H1 (cell line): ENCODE data around the gene ROPN1. TPM values are rescaled to one million over a fixed set of nuclear protein-coding genes. Genes with fewer than 3 reads are reported as not detected.

Experiments used
- CTCF ChIA-PET: fragments of 300-600 bp; sonication (Branson Sonifier 250); formaldehyde crosslinking; loops from one replicate; lab custom pipeline; 2021; ENCODE audit not compliant: partially characterized antibody; lab: Charles Lee
- POLR2A ChIA-PET: fragments of 300-600 bp; sonication (Branson Sonifier 250); formaldehyde crosslinking; loops from one replicate; lab custom pipeline; 2021; ENCODE audit warnings: inconsistent platforms; ENCODE audit not compliant: partially characterized antibody; lab: Charles Lee
- DNase-seq, 2 experiments: peaks; one replicate each; pipeline versions ENCODE4 v3.0.0 to v3.0.0-alpha.2; 2010 to 2022; ENCODE audit warnings: low spot score in 2 of 2, low read depth in 1 of 2, mixed read lengths in 1 of 2
- FAIRE-seq: peaks from 2 replicates; lab custom pipeline; 2011; peaks lifted over from hg19 to GRCh38; lab: Jason Lieb, UNC
- H2AFZ ChIP-seq: 2 replicates; pipeline ENCODE4 v1.8.1; 2012; ENCODE audit warnings: low read length, inconsistent platforms
- H2AK5ac ChIP-seq: 2 replicates; pipeline ENCODE4 v1.6.1; 2013; ENCODE audit warnings: low read depth, low read length
- H2BK120ac ChIP-seq: replicated peaks from 2 replicates; pipeline ENCODE3; 2013; ENCODE audit warnings: low read depth, low read length, inconsistent platforms
- H2BK12ac ChIP-seq: 2 replicates; pipeline ENCODE4 v1.6.1; 2013; ENCODE audit warnings: low read depth, low read length
- H2BK15ac ChIP-seq: 2 replicates; pipeline ENCODE4 v1.6.1; 2013; ENCODE audit warnings: low read length
- H2BK20ac ChIP-seq: 2 replicates; pipeline ENCODE4 v1.6.1; 2013; ENCODE audit warnings: low read length
- H2BK5ac ChIP-seq: 2 replicates; pipeline ENCODE4 v1.6.1; 2013; ENCODE audit warnings: low read depth, low read length
- H3K14ac ChIP-seq: 2 replicates; pipeline ENCODE4 v1.6.1; 2013; ENCODE audit warnings: inconsistent platforms; ENCODE audit not compliant: insufficient read length
- H3K18ac ChIP-seq: 2 replicates; pipeline ENCODE4 v1.6.1; 2013; ENCODE audit warnings: low read length; ENCODE audit errors: extremely low read depth
- H3K23ac ChIP-seq: 2 replicates; pipeline ENCODE4 v1.6.1; 2013; ENCODE audit warnings: inconsistent platforms; ENCODE audit not compliant: insufficient read length
- H3K23me2 ChIP-seq: 2 replicates; pipeline ENCODE4 v1.6.1; 2013; ENCODE audit warnings: low read depth, low read length
- H3K27ac ChIP-seq: 2 replicates; pipeline ENCODE4 v1.6.1; 2011; ENCODE audit warnings: low read depth, low read length, inconsistent platforms
- H3K27me3 ChIP-seq, 4 experiments: replicated peaks in 1 of 4; 1 replicate in 1 of 4; 2 replicates in 3 of 4; pipeline versions ENCODE4 v1.6.1 to v1.8.1; 2011 to 2013; ENCODE audit warnings: low read length in 3 of 4, mild to moderate bottlenecking in 3 of 4, inconsistent platforms in 2 of 4, mixed read lengths in 2 of 4, moderate library complexity in 1 of 4; ENCODE audit not compliant: control insufficient read depth in 3 of 4, insufficient read depth in 3 of 4; ENCODE audit errors: extremely low read depth in 1 of 4
- H3K36me3 ChIP-seq, 4 experiments: 2 replicates each; pipeline versions ENCODE4 v1.6.1 to v1.8.1; 2011 to 2013; ENCODE audit warnings: mild to moderate bottlenecking in 4 of 4, low read length in 3 of 4, moderate library complexity in 2 of 4, control low read depth in 1 of 4, inconsistent platforms in 1 of 4; ENCODE audit not compliant: insufficient read depth in 4 of 4, control insufficient read depth in 2 of 4
- H3K4ac ChIP-seq: replicated peaks from 2 replicates; pipeline ENCODE3; 2013; ENCODE audit warnings: low read length, low read depth, mixed read lengths, inconsistent platforms; ENCODE audit not compliant: insufficient read length
- H3K4me1 ChIP-seq, 4 experiments: replicated peaks in 1 of 4; 1 replicate in 1 of 4; 2 replicates in 3 of 4; pipeline versions ENCODE4 v1.6.1 to v1.8.1; 2011 to 2013; ENCODE audit warnings: low read length in 3 of 4, inconsistent platforms in 2 of 4, mixed read lengths in 1 of 4; ENCODE audit not compliant: insufficient read depth in 4 of 4, control insufficient read depth in 3 of 4
- H3K4me2 ChIP-seq, 2 experiments: 2 replicates each; pipeline versions ENCODE4 v1.6.1 to v1.8.1; 2011 to 2013; ENCODE audit warnings: low read depth in 2 of 2, low read length in 2 of 2, control low read depth in 1 of 2, inconsistent platforms in 1 of 2, mild to moderate bottlenecking in 1 of 2; ENCODE audit not compliant: insufficient read depth in 1 of 2
- H3K4me3 ChIP-seq, 4 experiments: fragments of 200-600, 300-600 bp in 1 of 4; sonication (generic), shearing (Covaris generic), sonication (Bioruptor Twin) in 1 of 4; 2 replicates each; pipeline versions ENCODE4 v1.5.1 to v1.8.1; 2011 to 2016; ENCODE audit warnings: low read length in 4 of 4, low read depth in 3 of 4, control low read depth in 2 of 4, inconsistent platforms in 2 of 4, mild to moderate bottlenecking in 2 of 4, mixed read lengths in 1 of 4, moderate library complexity in 1 of 4; ENCODE audit not compliant: insufficient read depth in 2 of 4; ENCODE audit errors: extremely low read depth in 1 of 4
- H3K56ac ChIP-seq: replicated peaks from 2 replicates; pipeline ENCODE3; 2013; ENCODE audit warnings: low read depth, mild to moderate bottlenecking, mixed read lengths, low read length, inconsistent platforms; ENCODE audit not compliant: insufficient read length
- H3K79me1 ChIP-seq: 2 replicates; pipeline ENCODE4 v1.6.1; 2013; ENCODE audit warnings: low read depth, low read length, control low read depth
- H3K79me2 ChIP-seq, 2 experiments: 2 replicates each; pipeline versions ENCODE4 v1.6.1 to v1.8.1; 2012 to 2013; ENCODE audit warnings: low read length in 2 of 2, mild to moderate bottlenecking in 2 of 2, inconsistent platforms in 1 of 2; ENCODE audit not compliant: insufficient read depth in 2 of 2, control insufficient read depth in 1 of 2
- H3K9ac ChIP-seq, 4 experiments: replicated peaks in 1 of 4; 1 replicate in 1 of 4; 2 replicates in 3 of 4; pipeline versions ENCODE4 v1.6.1 to v1.8.1; 2011 to 2013; ENCODE audit warnings: low read depth in 3 of 4, low read length in 3 of 4, control low read depth in 2 of 4, mild to moderate bottlenecking in 2 of 4, moderate library complexity in 2 of 4, inconsistent platforms in 1 of 4; ENCODE audit errors: extremely low read depth in 1 of 4
- H3K9me3 ChIP-seq, 2 experiments: 2 replicates each; pipeline versions ENCODE4 v1.6.1 to v1.8.1; 2012 to 2013; ENCODE audit warnings: mild to moderate bottlenecking in 2 of 2, moderate library complexity in 2 of 2, control low read depth in 1 of 2, inconsistent platforms in 1 of 2, low read depth in 1 of 2, low read length in 1 of 2, mixed read lengths in 1 of 2; ENCODE audit not compliant: insufficient read depth in 2 of 2
- H4K20me1 ChIP-seq, 2 experiments: replicated peaks in 1 of 2; 2 replicates each; pipeline versions ENCODE3 to v1.8.1; 2011 to 2013; ENCODE audit warnings: inconsistent platforms in 2 of 2, low read length in 2 of 2, mild to moderate bottlenecking in 1 of 2; ENCODE audit not compliant: insufficient read depth in 2 of 2, control insufficient read depth in 1 of 2
- H4K5ac ChIP-seq: 2 replicates; pipeline ENCODE4 v1.6.1; 2013; ENCODE audit warnings: low read length, low read depth, mixed read lengths, inconsistent platforms; ENCODE audit not compliant: insufficient read length
- H4K8ac ChIP-seq: 2 replicates; pipeline ENCODE4 v1.8.0; 2013; ENCODE audit warnings: mild to moderate bottlenecking, moderate library complexity, low read length, inconsistent platforms; ENCODE audit not compliant: insufficient read depth; ENCODE audit errors: extremely low read depth
- H4K91ac ChIP-seq: replicated peaks from 2 replicates; pipeline ENCODE3; 2013; ENCODE audit warnings: low read length, mixed read lengths, inconsistent platforms; ENCODE audit not compliant: insufficient read length
- EP300 ChIP-seq, 2 experiments: IDR thresholded peaks; 1 replicate in 1 of 2; 2 replicates in 1 of 2; pipeline ENCODE4 v1.6.1; 2011 to 2012; ENCODE audit warnings: low read depth in 2 of 2, low read length in 2 of 2, mild to moderate bottlenecking in 2 of 2, borderline replicate concordance in 1 of 2, inconsistent platforms in 1 of 2, moderate library complexity in 1 of 2
- MAFK ChIP-seq: IDR thresholded peaks from 2 replicates; pipeline ENCODE4 v1.6.1; 2012; ENCODE audit warnings: low read depth, mild to moderate bottlenecking, improper control_type of control experiment, low read length
- NANOG ChIP-seq: IDR thresholded peaks from 2 replicates; pipeline ENCODE4 v1.6.1; 2011; ENCODE audit warnings: low read length, low read depth, mild to moderate bottlenecking, inconsistent platforms; ENCODE audit not compliant: insufficient read depth, poor library complexity, severe bottlenecking
- PHF8 ChIP-seq: fragments of 200-600 bp; sonication (generic); conservative IDR thresholded peaks from 2 replicates; pipeline ENCODE4 v1.7.1; 2012; ENCODE audit warnings: low read depth, mild to moderate bottlenecking, inconsistent platforms, low read length, moderate library complexity
- POLR2A ChIP-seq, 2 experiments: IDR thresholded peaks; 1 replicate in 1 of 2; 2 replicates in 1 of 2; pipeline ENCODE4 v1.6.1; 2011; ENCODE audit warnings: low read depth in 2 of 2, low read length in 2 of 2, mild to moderate bottlenecking in 2 of 2; ENCODE audit errors: control extremely low read depth in 1 of 2
- POU5F1 ChIP-seq: IDR thresholded peaks from 2 replicates; pipeline ENCODE4 v1.6.1; 2011; ENCODE audit warnings: low read depth, mild to moderate bottlenecking, low read length, moderate library complexity
- RAD21 ChIP-seq, 2 experiments: IDR thresholded peaks in 1 of 2; conservative IDR thresholded peaks in 1 of 2; 2 replicates each; pipeline ENCODE4 v1.6.1; 2011; ENCODE audit warnings: low read depth in 2 of 2, low read length in 2 of 2, improper control_type of control experiment in 1 of 2, inconsistent platforms in 1 of 2, mild to moderate bottlenecking in 1 of 2, moderate library complexity in 1 of 2
- SIRT6 ChIP-seq: IDR thresholded peaks from one replicate; pipeline ENCODE4 v1.7.1; 2012; ENCODE audit warnings: low read length, inconsistent platforms
- TAF7 ChIP-seq: optimal IDR thresholded peaks from 2 replicates; pipeline ENCODE3; 2011; ENCODE audit warnings: low read depth, mild to moderate bottlenecking, inconsistent platforms, low read length, moderate library complexity, borderline replicate concordance
- WGBS, 2 experiments: shearing (Covaris generic) in 1 of 2; methylation state at CpG; one replicate each; pipeline versions ENCODE4 v1.1.6 to v1.1.7; 2013 to 2015; ENCODE audit warnings: low lambda C conversion rate in 2 of 2, mixed read lengths in 2 of 2, inconsistent platforms in 1 of 2, low coverage in 1 of 2, missing lambda C conversion rate in 1 of 2; ENCODE audit not compliant: insufficient replicate concordance in 2 of 2, insufficient coverage in 1 of 2, insufficient read length in 1 of 2; ENCODE audit errors: extremely low coverage in 1 of 2, missing lambda C conversion rate in 1 of 2; 5-methylcytosine and 5-hydroxymethylcytosine counted together
- polyA plus RNA-seq, 7 experiments: library from polyadenylated mRNA; depleted of rRNA in 3 of 7; stranded (reverse) in 5 of 7; unstranded in 2 of 7; fragments of >200 nt in 5 of 7; fragments of 200-250 nt in 2 of 7; gene quantifications; 1 replicate in 5 of 7; 2 replicates in 1 of 7; 4 replicates in 1 of 7; pipeline versions ENCODE4 v1.2.1 to v1.2.3, GENCODE V29; 2011 to 2013; ENCODE audit warnings: missing spikeins in 2 of 7, mixed read lengths in 2 of 7
- total RNA-seq: library from RNA; stranded (reverse); fragmentation: NEBNext Ultra II Directional; extraction: Animal tissue kit (Norgen Biotek cat#: 25700); gene quantifications from 2 replicates; pipeline ENCODE4 v1.2.1, GENCODE V29; 2021
- TF ChIP-seq, protein P1 (sequence below), 3 experiments: IDR thresholded peaks; 1 replicate in 2 of 3; 2 replicates in 1 of 3; pipeline versions ENCODE4 v1.5.1 to v1.6.1; 2011; ENCODE audit warnings: low read length in 3 of 3, mild to moderate bottlenecking in 3 of 3, inconsistent platforms in 2 of 3, low read depth in 1 of 3, moderate library complexity in 1 of 3; ENCODE audit not compliant: insufficient read depth in 1 of 3; ENCODE audit errors: control extremely low read depth in 1 of 3

ROPN1 gene
- total and polyA plus RNA-seq, 2 of the 8 experiments (the other 6 are each of a cell fraction or from before 2014, with no cell fraction given), result 0.03 TPM; not detected in 1

- H3K4me2 ChIP-seq, result no peak overlapping the region
- H3K4ac ChIP-seq, result no peak overlapping the region
- no peak overlapping the region for H2AK5ac ChIP-seq
- ChIA-PET CTCF (no interaction called here), POLR2A (no interaction called here)
- H2BK15ac ChIP-seq, result no peak overlapping the region
- H3K79me1 ChIP-seq, result no peaks in the 10 kb centered on the region
- 74% methylated on average over 1 of the region's 1 CpG; no CpG with 5 or more reads in 1 of the 2 experiments for WGBS, 2 experiments
- no peak overlapping the region for H3K4me3 ChIP-seq
- H4K91ac ChIP-seq, result no peak overlapping the region
- no peak overlapping the region for H3K27ac ChIP-seq
- H3K18ac ChIP-seq, result no peak overlapping the region
- no peak overlapping the region for H4K8ac ChIP-seq
- no peak overlapping the region for H2BK120ac ChIP-seq
- DNase-seq (no peak), FAIRE-seq (no peak)
- no peak overlapping the region for H2BK12ac ChIP-seq
- H3K9ac ChIP-seq, result no peak overlapping the region
- H4K5ac ChIP-seq, result no peak overlapping the region
- no peaks in the 10 kb centered on the region for H3K9me3 ChIP-seq
- H2BK5ac ChIP-seq, result no peak overlapping the region
- no peak overlapping the region for H3K14ac ChIP-seq
- H4K20me1 ChIP-seq, result no peaks in the 10 kb centered on the region
- H3K36me3 ChIP-seq, result no peaks in the 10 kb centered on the region
- no peak overlapping the region for H2BK20ac ChIP-seq
- H3K27me3 ChIP-seq, result peaks cover 4 to 27% (median 18%) of the 10 kb centered on the region in 4 experiments
- no peak overlapping the region for H3K23ac ChIP-seq
- H3K4me1 ChIP-seq, result no peaks in the 10 kb centered on the region
- no peaks in the 10 kb centered on the region; the same call in 1 of the 2 replicates for H3K23me2 ChIP-seq
- H2AFZ ChIP-seq, result no peak overlapping the region
- H3K56ac ChIP-seq, result no peak overlapping the region
- H3K79me2 ChIP-seq, result no peaks in the 10 kb centered on the region
- TF ChIP-seq NANOG (no peak), TAF7 (no peak), RAD21 (IDR thresholded peaks at IDR 0.05 in 1 of 2, conservative IDR thresholded peaks at IDR 0.05 in 1 of 2; ENCODE audit: low read depth in 2 of 2, low read length in 2 of 2) (no peak), POU5F1 (no peak), POLR2A (IDR thresholded peaks at IDR 0.05; ENCODE audit: control extremely low read depth in 1 of 2, low read depth in 2 of 2, low read length in 2 of 2) (no peak), MAFK (no peak), SIRT6 (no peak), EP300 (IDR thresholded peaks at IDR 0.05; ENCODE audit: borderline replicate concordance in 1 of 2, low read depth in 2 of 2, low read length in 2 of 2) (no peak), PHF8 (no peak)
- TF ChIP-seq, protein P1, sequence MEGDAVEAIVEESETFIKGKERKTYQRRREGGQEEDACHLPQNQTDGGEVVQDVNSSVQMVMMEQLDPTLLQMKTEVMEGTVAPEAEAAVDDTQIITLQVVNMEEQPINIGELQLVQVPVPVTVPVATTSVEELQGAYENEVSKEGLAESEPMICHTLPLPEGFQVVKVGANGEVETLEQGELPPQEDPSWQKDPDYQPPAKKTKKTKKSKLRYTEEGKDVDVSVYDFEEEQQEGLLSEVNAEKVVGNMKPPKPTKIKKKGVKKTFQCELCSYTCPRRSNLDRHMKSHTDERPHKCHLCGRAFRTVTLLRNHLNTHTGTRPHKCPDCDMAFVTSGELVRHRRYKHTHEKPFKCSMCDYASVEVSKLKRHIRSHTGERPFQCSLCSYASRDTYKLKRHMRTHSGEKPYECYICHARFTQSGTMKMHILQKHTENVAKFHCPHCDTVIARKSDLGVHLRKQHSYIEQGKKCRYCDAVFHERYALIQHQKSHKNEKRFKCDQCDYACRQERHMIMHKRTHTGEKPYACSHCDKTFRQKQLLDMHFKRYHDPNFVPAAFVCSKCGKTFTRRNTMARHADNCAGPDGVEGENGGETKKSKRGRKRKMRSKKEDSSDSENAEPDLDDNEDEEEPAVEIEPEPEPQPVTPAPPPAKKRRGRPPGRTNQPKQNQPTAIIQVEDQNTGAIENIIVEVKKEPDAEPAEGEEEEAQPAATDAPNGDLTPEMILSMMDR (IDR thresholded peaks at IDR 0.05; ENCODE audit: control extremely low read depth in 1 of 3, insufficient read depth in 1 of 3, low read depth in 1 of 3, low read length in 3 of 3), result no peak
These were observed 1.9 kb upstream of the ROPN1 start for GRCh38 chr3:123993818-123994217.
